ENCODE measurements around the gene SLC25A24.

SLC25A24 gene

GRCh38 chr1:108119500-108119899 is 80.6 kb downstream of the SLC25A24 start:
- DNase-seq (ENCODE audit: low read depth in 1 of 2, low spot score in 1 of 2): no peak
- TF ChIP-seq SPI1 (IDR thresholded peaks at IDR 0.05; ENCODE audit: borderline replicate concordance, low read depth) (no peak), REST (IDR thresholded peaks at IDR 0.05; ENCODE audit: insufficient replicate concordance, low read depth) (no peak), GABPA (IDR thresholded peaks at IDR 0.05; ENCODE audit: low read depth) (no peak), POLR2AphosphoS5 (IDR thresholded peaks at IDR 0.05; ENCODE audit: low read depth) (no peak)
- TF ChIP-seq, protein P1, sequence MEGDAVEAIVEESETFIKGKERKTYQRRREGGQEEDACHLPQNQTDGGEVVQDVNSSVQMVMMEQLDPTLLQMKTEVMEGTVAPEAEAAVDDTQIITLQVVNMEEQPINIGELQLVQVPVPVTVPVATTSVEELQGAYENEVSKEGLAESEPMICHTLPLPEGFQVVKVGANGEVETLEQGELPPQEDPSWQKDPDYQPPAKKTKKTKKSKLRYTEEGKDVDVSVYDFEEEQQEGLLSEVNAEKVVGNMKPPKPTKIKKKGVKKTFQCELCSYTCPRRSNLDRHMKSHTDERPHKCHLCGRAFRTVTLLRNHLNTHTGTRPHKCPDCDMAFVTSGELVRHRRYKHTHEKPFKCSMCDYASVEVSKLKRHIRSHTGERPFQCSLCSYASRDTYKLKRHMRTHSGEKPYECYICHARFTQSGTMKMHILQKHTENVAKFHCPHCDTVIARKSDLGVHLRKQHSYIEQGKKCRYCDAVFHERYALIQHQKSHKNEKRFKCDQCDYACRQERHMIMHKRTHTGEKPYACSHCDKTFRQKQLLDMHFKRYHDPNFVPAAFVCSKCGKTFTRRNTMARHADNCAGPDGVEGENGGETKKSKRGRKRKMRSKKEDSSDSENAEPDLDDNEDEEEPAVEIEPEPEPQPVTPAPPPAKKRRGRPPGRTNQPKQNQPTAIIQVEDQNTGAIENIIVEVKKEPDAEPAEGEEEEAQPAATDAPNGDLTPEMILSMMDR (IDR thresholded peaks at IDR 0.05; ENCODE audit: insufficient read depth, low read length): no peak
- Histone ChIP-seq H3K27me3 (ENCODE audit: insufficient read depth, poor library complexity, severe bottlenecking) (no peaks in the 10 kb centered on the region), H3K27ac (replicated peaks) (no peak overlapping the region), H3K4me3 (replicated peaks; ENCODE audit: insufficient read depth, low read length) (no peak overlapping the region)

DNA sequence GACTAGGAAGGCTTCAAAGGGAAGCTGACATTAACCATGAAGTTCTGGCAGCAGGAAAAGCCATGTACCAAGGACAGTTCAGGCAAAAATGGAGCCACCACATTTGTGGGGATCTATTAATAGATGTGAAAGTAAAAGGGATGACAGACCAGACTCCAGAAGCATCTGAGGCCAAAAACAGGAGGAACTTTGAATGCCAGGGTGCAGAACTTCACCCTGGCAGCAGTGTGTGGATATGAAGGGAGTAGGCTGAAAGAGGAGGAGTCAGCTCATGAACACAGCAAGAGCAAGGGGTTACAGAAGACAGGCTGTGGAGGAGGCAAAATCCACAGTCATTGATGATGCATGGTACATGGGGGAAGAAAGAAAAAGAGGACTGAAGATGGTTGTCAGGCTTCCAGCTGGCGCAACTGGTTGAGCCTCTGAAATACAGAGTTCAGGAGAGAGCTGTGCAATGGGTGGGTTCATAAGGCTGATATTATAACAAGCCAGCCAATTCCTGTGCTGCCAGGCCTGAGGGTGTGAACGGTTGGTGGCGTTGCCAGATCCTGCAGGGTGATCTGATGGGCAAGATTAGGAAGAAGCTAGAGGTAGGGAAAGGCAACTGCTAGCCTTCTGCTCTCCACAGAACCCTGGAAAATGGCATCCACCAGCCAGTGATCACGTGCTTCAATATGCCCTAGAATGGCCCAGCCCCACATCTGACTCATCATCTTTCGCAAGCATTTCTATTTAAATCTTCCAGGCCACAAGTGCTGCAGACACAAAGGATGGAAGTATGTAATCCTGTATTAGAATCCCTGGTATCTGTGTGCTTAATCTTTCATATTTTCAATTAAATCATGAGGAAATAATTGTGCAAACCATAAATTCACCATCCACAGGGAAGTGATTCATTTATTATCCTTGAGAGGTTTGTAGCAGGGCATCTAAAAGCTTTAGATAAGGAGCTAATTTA is 81.9 kb downstream of the SLC25A24 start:
- 0 out of 2 replicates have a peak overlapping the region, but pooled peaks have one; percentile 21 for H3K27ac ChIP-seq (replicated peaks)

DNA sequence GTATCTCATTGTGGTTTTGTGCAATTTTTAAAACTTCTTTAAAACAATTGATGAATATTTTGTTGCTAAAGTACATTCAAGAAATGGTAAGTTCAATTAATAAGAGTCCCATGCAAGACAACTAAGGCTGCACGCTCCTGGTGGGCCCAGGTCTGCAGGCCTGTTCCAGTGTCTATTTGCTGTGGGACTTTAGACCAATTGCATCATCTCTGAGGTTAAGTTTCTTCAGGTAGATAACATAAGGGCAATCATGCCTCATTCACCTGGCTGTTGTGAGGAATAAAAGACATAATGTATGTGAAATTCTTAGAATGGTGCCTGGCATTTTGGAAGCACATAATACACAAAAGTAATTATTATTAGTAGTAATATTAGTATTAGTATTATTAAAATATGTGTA is 82.9 kb downstream of the SLC25A24 start:
- H3K4me3 ChIP-seq (replicated peaks; ENCODE audit: insufficient read depth, low read length): no peak overlapping the region
- no peak for DNase-seq (ENCODE audit: low read depth in 1 of 2, low spot score in 1 of 2)
- H3K27me3 ChIP-seq (ENCODE audit: insufficient read depth, poor library complexity, severe bottlenecking): no peaks in the 10 kb centered on the region
- no peak overlapping the region for H3K27ac ChIP-seq (replicated peaks)
- TF ChIP-seq, protein P1 (IDR thresholded peaks at IDR 0.05; ENCODE audit: insufficient read depth, low read length): no peak
- TF ChIP-seq SPI1 (IDR thresholded peaks at IDR 0.05; ENCODE audit: borderline replicate concordance, low read depth) (no peak), REST (IDR thresholded peaks at IDR 0.05; ENCODE audit: insufficient replicate concordance, low read depth) (no peak), POLR2AphosphoS5 (IDR thresholded peaks at IDR 0.05; ENCODE audit: low read depth) (no peak), GABPA (IDR thresholded peaks at IDR 0.05; ENCODE audit: low read depth) (no peak)

More for the DNA sequence above, 81.9 kb downstream of the SLC25A24 start:
- TF ChIP-seq GABPA (IDR thresholded peaks at IDR 0.05; ENCODE audit: low read depth) (no peak), REST (IDR thresholded peaks at IDR 0.05; ENCODE audit: insufficient replicate concordance, low read depth) (no peak), SPI1 (IDR thresholded peaks at IDR 0.05; ENCODE audit: borderline replicate concordance, low read depth) (no peak)
- Histone ChIP-seq H3K4me3 (replicated peaks; ENCODE audit: insufficient read depth, low read length) (no peak overlapping the region), H3K27me3 (ENCODE audit: insufficient read depth, poor library complexity, severe bottlenecking) (no peaks in the 10 kb centered on the region)
- peak; percentile 73 to 75 for DNase-seq (ENCODE audit: low read depth in 1 of 2, low spot score in 1 of 2)

Measured in HL-60 (cell line).